GM20000 (cell line): Measurements from ENCODE around the gene TMEM45A.
"Not testable (repeated sequence)": the region's sequence is repeated elsewhere in the genome, so short reads cannot be mapped to it uniquely, and the experiment has no call there.

Experiments
- DNase-seq: peaks from one replicate; pipeline ENCODE4 v3.0.0; 2012; ENCODE audit warnings: low spot score
- TF ChIP-seq, protein P1 (sequence below): IDR thresholded peaks from 2 replicates; pipeline ENCODE4 v1.5.1; 2012; ENCODE audit warnings: mild to moderate bottlenecking, control low read depth; ENCODE audit errors: extremely low read depth, missing control alignments

TMEM45A gene

DNA sequence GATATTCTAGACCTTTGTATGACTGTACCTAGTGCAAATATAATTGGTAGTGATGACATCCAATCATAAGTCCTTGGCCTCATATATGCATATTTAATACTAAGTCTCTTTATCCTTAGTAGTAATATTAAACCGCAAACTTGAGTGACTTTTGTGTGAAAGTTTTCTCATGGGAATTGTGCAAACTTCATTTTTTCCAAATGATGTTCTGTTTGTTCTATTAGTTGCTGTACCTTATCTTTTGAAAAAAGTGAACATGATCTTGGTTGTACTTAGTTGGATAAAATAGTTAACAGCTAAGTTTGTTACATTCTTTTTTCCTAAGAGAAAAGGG, 43.2 kb downstream of the TMEM45A start:
- TF ChIP-seq, protein P1, sequence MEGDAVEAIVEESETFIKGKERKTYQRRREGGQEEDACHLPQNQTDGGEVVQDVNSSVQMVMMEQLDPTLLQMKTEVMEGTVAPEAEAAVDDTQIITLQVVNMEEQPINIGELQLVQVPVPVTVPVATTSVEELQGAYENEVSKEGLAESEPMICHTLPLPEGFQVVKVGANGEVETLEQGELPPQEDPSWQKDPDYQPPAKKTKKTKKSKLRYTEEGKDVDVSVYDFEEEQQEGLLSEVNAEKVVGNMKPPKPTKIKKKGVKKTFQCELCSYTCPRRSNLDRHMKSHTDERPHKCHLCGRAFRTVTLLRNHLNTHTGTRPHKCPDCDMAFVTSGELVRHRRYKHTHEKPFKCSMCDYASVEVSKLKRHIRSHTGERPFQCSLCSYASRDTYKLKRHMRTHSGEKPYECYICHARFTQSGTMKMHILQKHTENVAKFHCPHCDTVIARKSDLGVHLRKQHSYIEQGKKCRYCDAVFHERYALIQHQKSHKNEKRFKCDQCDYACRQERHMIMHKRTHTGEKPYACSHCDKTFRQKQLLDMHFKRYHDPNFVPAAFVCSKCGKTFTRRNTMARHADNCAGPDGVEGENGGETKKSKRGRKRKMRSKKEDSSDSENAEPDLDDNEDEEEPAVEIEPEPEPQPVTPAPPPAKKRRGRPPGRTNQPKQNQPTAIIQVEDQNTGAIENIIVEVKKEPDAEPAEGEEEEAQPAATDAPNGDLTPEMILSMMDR, result no peak
- no peak for DNase-seq

DNA sequence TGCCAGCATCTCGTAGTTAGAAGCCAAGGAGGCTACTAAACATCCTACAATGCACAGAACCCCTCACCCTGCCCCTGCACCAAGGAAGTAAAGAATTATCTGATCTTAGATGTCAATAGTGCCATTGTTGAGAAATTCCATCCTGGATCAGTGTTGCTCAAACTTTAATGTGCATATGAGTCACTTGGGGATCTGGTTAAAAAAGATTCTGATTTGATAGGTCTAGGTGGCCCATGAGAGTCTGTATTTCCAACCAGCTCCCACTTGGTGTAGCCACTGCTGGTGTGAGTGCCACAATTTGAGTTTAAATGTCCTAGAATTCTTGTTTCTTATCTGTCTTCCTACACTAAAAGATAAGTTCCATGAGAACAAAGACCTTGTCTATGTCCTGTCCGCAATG, 43.7 kb downstream of the TMEM45A start:
- TF ChIP-seq, protein P1, result no peak
- DNase-seq, result no peak

DNA sequence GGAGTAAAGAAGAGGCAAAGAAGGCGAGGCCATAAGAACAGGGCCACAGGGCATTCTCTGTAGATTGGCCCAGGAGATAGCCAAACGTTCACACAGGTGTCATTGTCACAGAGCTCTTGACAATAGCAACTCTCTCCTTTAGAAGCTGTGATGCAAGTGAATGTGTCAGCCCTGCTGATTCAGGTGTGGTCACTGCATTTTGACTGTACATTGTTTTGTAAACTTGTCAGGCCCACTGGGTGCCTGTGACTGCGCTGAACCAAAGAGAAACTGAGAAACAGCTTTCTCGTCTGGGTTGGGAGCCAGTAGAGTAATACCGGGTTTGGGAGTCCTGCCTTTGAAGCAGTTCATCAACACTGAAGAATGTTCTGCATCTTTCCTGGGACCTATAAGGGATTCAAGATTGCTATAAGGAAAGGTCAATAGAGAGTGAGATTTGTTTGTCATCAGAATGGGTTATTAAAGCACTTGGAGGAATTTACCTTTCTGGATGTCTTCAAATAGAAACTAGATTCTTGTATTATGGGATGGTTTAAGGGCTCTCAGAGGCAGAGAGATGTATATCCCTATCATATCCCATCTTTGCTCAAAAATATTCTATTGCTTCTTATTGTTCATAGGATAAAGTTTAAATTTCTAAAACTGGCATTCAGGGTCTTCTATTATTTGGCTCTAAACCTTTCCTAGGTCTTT, 45.4 kb downstream of the TMEM45A start:
- no peak for DNase-seq
- TF ChIP-seq, protein P1, result no peak

DNA sequence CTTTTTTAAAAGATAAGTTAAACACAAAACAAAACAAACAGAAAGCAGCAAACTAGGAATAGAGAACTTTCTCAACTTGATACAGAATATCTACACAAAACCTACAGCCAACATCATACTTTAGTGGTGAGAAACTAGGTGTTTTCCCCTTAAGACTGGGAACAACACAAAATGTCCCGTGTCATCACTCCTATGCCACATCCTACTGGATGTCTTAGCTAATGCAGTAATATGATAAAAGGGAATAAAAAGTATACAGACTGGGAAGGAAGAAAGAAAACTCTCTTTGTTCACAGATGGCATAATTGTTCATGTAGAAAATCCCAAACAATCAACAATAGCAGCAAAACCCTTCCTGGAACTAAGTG, 45.9 kb downstream of the TMEM45A start:
- DNase-seq, result no peak
- TF ChIP-seq, protein P1, result no peak

DNA sequence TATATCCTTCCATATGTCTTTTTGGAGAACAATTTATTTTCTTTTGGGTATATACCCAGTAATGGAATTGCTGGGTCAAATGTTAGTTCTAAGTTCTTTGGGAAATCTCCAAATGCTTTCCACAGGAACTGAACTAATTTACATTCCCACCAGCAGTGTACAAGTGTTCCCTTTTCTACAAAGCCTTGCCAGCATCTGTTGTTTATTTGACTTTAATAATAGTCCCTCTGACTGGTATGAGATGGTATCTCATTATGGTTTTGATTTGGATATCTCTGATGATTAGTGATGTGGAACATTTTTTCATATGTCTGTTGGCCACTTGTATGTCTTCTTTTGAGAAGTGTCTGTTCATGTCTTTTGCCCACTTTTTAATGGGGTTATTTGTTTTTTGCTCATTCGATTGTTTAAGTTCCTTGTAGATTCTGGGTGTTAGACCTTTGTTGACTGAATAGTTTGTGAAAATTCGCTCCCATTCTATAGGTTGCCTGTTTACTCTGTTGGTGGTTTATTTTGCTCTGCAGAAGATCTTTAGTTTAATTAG, 48.4 kb downstream of the TMEM45A start:
- no peak for DNase-seq
- TF ChIP-seq, protein P1, result no peak

DNA sequence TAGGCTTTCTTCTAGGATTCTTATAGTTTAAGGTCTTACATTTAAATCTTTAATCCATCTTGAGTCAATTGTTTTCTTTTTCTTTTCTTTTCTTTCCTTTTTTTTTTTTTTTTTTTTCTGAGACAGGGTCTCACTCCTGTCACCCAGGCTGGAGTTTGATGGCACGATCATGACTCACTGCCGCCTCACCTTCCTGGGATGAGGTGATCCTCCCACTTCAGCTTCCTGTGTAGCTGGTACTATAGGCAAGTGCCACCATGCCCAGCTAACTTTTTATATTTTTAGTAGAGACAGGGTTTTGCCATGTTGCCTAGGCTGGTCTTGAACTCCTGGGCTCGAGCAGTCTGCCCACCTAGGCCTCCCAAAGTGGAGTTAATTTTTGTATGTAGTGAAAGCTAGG, 49.0 kb downstream of the TMEM45A start:
- not testable (repeated sequence) for DNase-seq

DNA sequence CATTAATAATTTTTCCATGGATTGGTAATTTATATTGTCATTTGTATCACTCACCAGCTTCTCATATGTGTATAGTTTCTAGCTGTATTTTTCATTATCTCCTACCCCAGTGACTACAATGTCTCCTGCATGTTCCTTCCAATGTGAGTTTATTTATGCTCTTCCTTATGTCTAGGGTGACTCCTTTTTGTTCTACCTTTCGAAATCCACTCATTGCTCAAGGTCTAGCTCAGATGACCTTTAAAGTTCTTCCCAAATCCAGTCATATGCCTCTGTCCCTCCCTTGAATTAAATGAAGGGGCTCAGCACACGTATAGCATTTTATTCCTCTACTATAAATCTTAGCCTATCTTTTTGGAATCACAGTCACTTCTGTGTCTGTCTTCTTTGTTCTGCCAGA, 53.0 kb downstream of the TMEM45A start:
- DNase-seq, result no peak
- TF ChIP-seq, protein P1, result no peak
